GM21576 (cell line): Measurements from ENCODE around the gene CDH20.
A peak's percentile ranks its signal among the peaks of the same experiment; 100 is the strongest.
"Not testable (repeated sequence)": the region's sequence is repeated elsewhere in the genome, so short reads cannot be mapped to it uniquely, and the experiment has no call there.

ENCODE experiments used
- ATAC-seq: cut with Tn5 transposase; IDR thresholded peaks from one replicate; pipeline ENCODE4 v1.9.1; 2021; ENCODE audit warnings: mild to moderate bottlenecking, moderate library complexity; ENCODE audit not compliant: unreplicated experiment

CDH20 gene

DNA sequence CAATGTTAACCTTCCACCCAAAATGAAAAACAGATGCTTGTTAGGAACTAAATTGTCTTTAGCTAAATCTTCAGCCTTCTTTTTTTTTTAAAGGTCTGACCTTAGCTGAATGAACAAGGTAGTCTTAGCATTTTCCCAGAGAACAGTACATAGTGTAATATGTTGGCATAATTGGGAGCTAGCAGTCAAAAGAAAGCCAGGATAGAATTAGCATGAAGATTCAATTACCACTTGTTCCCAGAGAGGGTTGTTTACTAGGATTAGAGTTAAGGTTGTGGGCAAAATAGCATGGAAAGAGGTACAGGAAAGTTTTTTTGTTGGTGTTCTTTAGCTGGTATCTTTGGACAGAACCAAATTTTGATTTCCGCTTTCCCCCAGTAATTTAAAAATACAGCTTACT is 6.9 kb downstream of the CDH20 start:
- no peak for ATAC-seq

DNA sequence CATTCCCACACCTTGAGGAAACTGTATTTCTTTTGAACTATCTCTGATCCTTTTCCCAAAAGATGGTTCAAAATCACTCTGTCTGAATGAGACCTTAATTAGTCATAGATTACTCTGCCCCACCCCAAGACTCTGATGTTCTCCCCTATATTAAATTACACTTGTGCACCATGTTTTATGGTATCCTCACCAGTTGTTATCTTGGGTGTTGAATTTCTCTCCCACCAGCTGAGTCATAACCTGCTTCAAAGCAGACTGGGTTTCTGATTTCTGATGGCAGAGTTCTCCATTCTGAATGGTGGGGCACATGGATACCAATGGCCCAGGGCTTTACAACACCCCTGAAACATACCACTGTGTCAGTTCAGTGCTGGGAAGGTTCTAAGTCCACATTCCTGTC is 15.0 kb downstream of the CDH20 start:
- no peak for ATAC-seq

- ATAC-seq = no peak
Measured at GRCh38 chr18:61350578-61350977, 17.3 kb downstream of the CDH20 start.

DNA sequence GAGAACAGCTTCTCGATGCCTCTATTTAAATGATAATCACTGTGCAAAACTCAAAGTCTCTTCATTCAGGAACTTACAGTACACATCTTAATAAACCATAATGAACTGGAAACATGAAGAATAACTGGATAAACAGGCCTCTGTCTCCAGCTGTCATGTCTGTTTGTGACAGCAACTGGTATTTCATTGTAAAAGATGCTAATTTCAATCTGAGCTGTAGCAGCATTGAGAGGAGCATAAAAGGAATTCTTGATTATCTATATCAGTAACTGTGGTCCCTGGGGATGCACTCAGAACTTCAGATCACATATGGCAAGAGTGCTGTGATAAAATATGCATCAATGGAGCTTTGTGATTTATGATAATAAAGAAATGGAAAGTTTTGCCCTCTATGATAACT is 18.8 kb downstream of the CDH20 start:
- no peak for ATAC-seq

GRCh38 chr18:61352611-61353010 is 19.4 kb downstream of the CDH20 start:
- no peak for ATAC-seq

DNA sequence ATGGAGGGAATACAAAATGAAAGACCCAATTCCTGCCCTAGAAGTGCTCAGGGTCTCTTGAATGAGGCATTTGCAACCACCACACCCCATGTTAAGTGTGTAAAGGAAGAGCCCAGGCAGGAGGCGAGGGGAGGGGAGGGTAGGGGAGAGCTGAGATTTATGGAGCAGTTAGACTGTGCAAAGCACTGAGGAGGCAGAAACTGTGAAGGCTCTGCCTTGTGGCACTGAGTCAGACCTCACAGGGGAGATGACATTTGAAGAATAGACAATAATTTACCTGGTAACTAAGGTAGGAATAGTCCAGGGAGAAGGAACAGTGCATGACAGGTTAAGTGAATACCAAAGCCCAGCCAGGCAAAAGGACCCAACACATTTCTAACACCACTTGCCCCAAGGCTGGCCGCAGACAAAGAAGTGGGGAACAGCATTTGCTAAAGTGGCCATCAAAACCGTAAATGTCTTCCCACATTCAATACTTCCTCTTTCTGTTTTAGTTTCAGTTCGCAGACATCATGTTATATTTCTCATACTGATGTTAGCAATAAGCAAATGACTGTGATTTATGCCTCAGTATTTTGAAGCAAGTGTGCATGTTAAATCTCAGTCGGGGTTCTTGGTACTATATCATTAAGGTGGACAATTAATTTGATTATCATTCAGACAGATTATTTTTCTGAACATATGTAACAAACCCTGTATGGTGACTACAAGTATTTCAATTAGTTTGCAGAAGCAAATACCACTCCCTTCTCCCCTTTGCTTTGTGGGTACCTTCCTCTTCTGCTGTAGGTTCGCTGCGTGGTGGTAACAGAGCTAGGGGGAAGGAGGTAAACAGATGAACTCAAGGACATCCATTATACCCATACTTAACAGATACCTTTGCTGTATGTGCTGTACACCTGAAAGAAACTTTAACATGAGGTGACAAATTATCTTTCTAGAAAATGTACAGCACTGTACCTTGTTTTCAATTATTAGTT is 27.5 kb downstream of the CDH20 start:
- peak; percentile 99 for ATAC-seq

GRCh38 chr18:61362511-61362910 is 29.3 kb downstream of the CDH20 start:
- no peak for ATAC-seq

GRCh38 chr18:61364953-61365352 is 31.7 kb downstream of the CDH20 start:
- no peak for ATAC-seq

- ATAC-seq = no peak
Measured at GRCh38 chr18:61368001-61368400, 34.8 kb downstream of the CDH20 start.

- ATAC-seq = not testable (repeated sequence)
Measured at GRCh38 chr18:61369671-61370070, 36.4 kb downstream of the CDH20 start.

- ATAC-seq = no peak
Measured at GRCh38 chr18:61371111-61371510, 37.9 kb downstream of the CDH20 start.

GRCh38 chr18:61379827-61380226 is 46.6 kb downstream of the CDH20 start:
- no peak for ATAC-seq

- no peak for ATAC-seq
Measured at GRCh38 chr18:61388010-61388409, 54.8 kb downstream of the CDH20 start.

DNA sequence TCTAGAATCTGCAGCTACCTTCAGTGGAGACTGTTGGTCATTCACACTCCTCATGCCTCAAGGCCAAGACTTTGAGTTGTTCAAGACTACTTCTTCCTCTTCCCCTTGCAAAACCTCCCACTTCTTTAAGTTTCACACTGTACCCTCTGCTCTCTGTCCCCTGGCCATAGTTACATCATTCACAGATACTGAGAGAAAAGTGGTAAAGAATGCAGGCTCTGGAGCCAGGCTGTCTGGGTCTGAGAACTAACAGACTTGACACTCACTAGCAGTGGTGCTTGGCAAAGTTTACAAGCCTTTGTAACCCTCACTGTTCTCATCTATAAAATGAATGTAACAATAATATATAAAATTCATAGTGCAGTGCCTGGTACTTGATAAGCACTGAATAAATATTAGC is 61.8 kb downstream of the CDH20 start:
- no peak for ATAC-seq

DNA sequence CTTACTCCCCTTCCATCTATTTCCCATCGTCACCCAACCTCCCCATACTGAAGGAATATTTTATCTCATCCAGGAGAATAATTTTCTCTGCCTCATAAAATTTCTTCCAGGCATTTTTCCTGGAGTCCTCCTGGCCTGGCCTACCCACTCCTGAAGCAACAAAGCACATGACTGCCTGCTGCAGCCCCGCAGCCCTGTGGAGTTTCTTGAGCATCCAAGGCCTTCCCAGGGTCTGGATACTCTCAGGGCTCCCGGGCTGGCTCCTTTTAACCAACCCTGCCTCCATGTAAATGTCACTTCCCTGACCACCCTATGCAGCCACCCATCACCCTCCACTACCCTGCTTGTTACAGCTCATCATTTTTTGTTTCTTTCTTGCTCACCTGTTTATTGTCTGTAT is 64.0 kb downstream of the CDH20 start:
- ATAC-seq = no peak

DNA sequence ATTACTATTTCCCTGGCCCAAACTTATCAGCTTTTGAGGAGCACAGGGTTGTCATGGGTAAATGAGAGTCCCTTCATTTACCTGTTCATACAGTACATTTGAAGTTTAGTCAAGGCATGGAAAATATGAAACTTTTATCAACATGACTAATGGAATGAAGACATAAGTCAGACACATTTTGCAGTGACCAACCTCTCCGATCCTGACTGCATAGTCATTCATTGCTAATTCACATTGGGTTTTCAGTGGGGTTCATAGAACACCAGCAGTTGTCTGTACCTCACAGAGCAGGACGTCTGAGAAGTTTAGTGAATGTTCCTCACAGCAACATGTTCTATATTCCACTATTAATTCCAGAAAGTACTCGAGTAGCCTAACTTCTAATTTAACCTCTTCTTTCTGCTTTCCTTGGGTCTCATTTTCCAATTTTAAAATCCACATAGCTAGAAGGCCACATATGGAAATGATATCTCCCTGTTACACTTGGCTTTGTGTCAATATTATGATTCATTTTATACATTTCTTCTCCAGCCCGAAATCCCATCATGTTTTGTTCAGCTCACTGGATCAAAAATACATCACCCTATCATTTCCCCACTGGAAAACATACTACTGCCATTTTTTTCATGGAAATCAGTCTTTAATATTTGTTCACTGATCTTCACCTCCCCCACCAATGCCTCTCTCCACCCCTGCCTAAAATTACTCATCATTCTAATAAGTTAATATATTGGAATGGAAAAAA is 65.9 kb downstream of the CDH20 start:
- no peak for ATAC-seq

GRCh38 chr18:61400016-61400635 is 66.9 kb downstream of the CDH20 start:
- no peak for ATAC-seq

GRCh38 chr18:61400716-61401115 is 67.5 kb downstream of the CDH20 start:
- no peak for ATAC-seq

DNA sequence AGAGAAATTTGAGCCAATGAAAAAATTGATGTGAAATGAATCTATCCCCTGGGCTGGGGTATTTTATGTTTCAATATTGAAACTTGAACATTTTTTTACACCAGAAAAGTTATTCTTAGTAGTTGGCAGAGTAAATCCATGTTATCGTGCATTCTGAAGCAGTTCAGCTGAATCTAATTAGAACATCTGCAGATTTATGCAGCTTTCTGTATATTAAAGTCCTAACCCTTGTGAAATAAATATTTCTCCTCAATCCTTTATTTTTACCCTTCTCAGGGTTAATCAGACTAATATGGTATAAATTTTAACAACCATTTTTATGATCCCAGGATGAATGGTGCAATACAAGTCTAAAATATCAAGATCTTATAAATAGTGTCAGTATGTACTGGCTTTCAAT is 69.5 kb downstream of the CDH20 start:
- ATAC-seq = no peak

- ATAC-seq = no peak
Measured at GRCh38 chr18:61413396-61413795, 80.2 kb downstream of the CDH20 start.

GRCh38 chr18:61414086-61414485 is 80.9 kb downstream of the CDH20 start:
- no peak for ATAC-seq

- ATAC-seq = no peak
Measured at GRCh38 chr18:61419763-61420162, 86.5 kb downstream of the CDH20 start.
